NT2/D1 (cell line): ENCODE data around the gene RAD50.

Source experiments
- SUZ12 ChIP-seq: IDR thresholded peaks from 2 replicates; pipeline ENCODE4 v1.6.1; 2011; ENCODE audit not compliant: insufficient read length, insufficient read depth; ENCODE audit errors: extremely low read depth
- YY1 ChIP-seq: IDR thresholded peaks from 2 replicates; pipeline ENCODE4 v1.6.1; 2011; ENCODE audit not compliant: insufficient read length, insufficient read depth
- ZNF274 ChIP-seq: IDR thresholded peaks from 2 replicates; pipeline ENCODE4 v1.6.1; 2011; ENCODE audit warnings: mild to moderate bottlenecking, low read depth, low read length

DNA sequence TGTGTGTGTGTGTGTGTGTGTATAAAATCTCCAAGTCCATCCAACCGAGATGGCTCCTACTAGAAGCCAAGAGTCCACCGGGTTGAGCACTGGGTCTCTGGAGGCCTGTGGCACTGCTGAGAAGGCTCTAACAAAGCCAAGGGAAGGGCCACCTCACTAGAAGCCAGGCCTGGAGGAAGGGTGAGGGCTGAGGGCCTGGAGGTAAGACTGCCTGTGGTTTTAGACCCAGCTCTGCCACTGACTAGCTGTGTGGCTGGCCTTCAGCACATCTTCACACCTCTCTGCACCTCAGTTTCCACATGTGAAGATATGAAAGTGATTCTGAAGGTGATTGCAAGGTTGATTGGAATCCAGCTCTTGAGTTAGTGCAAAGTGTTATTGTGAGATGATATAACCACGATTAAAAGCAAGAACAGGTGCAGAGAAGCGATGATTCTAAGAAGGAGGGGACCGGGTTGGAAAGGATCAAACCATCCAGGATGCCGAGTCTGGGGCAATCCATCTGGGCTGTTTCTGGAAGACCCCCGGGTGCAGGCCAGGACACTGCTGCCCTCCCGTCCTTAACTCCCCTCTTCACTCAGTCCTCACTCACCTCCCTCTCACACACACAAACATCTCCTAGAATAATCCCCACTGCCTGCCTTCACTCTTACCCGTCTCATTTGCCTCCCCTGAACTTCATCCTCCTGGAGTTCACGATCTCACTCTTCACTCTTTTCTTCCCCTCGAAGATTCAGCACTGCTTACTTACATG lies 119.3 kb downstream of the RAD50 start:
- TF ChIP-seq ZNF274 (no peak), SUZ12 (no peak), YY1 (no peak)
